ENCODE data around the gene DIO1.

The DIO1 gene

DNA sequence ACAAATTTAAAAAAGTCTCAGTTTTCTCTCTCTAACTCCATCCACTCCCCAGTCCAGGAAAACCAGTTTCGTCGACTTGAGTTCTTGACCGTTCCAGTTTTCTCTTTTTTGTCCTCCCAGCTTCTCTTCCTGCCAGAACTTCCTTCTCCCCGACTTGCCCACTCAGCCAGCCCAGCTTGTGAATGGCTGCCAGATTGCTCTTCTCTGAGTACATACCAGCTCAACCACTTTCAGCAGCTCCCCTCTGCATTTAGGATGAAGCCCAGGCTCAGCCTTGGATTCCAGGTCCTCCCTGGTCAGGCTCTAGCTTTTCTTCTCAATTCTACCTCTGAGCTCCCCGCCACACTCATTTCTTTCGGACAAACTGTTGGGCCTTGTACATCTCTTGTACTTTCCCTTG, 1.4 kb downstream of the DIO1 start:
- DNase-seq: no peak

GRCh38 chr1:53896635-53897229, 2.7 kb downstream of the DIO1 start:
- no peak for DNase-seq

DNA sequence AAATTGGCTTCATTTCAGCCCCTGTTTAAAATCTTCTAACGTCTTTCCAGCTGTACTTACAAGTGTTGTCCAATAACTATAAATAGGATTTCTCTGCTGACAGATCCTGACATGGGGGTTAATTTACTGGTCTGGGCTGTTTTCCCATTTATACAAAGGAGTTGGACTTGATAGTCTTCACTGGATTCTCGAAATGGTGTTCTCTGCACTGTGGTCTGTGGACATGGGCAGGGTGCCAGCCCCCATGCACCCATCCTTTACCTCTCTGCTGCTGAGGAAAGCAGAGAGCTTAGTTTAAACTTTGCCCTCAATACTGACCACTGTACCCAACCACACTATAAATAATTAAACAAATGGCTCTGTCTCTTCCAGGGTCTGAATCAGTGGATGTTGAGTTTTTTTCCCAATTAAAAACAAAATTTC, 5.2 kb downstream of the DIO1 start:
- peak; percentile 85 for DNase-seq

DNA sequence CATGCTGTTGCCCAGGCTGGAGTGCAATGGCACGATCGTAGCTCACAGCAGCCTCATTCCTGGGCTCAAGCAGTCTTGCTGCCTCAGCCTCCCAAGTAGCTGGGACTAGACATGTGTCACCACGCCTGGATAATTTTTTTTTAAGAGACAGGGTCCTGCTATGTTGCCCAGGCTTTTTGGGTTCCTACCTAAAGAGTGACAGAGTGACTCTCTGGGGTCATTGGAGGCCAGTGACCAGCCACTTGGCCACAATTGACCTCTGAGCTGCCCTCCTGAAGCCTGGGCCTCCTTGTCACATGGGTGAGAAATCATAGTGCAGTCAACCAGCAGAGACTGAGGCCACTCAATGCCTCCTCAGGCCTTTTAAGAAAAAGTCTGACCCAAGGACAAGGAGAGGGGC, 5.7 kb downstream of the DIO1 start:
- DNase-seq: no peak

DNA sequence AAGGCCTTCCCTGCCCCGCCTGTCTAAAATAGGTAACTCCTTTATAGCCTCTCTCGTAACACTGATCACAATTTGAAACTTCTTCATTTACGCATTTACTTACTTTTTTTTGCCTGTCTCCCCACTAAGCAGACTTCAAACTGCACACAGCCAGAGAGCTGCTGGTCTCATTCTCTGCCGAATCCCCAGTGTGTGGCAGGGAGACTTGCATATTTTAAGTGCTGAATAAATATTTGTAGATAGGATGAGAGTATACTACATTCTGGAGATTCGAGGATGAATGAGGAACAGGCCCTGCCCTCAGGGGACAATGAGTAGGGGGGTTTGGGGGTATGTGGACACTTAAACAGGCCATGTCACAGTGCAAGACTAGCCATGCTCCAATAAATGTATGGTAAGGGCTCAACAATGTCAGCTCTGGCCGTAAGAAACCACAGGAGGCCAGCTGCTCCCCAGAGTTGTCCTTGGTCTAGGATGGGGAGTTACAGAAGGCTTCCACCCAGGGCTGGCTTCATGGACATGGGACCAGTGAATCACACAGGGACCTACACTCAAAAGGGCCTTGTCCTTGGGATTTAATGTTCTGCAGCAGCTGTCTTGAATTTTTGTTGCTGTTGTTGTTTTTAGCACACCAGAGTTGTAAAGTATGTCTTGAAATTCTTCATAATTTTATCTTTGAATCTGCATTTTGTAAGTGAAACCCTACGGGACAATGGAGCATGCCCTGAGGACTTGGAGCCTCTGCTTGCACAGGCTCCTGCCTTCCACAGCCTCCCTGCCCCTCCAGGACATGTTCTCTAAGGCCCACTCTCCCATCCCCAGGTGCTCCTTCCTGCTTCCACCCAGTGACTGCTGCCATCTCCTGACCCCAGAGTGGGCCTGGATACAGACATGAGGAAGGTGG, 8.5 kb downstream of the DIO1 start:
- DNase-seq: peak; percentile 15

- DNase-seq: no peak
Measured at GRCh38 chr1:53905509-53905908, 11.5 kb downstream of the DIO1 start.

DNA sequence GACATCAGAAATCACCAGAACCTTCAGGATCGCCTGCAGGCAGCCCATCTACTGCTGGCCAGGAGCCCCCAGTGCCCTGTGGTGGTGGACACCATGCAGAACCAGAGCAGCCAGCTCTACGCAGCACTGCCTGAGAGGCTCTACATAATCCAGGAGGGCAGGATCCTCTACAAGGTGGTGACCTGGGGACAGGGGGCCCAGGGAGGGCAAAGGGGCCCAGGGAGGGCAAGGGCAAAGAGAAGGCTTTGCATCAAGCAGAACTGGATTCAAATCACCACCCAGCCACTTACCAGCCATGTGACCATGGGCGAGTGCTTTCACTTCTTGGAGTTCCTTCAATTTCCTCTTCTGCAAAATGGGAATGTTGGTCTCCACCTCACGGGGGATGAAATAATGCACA, 12.1 kb downstream of the DIO1 start:
- no peak for DNase-seq

GRCh38 chr1:53909946-53910345, 16.0 kb downstream of the DIO1 start:
- DNase-seq: no peak

DNA sequence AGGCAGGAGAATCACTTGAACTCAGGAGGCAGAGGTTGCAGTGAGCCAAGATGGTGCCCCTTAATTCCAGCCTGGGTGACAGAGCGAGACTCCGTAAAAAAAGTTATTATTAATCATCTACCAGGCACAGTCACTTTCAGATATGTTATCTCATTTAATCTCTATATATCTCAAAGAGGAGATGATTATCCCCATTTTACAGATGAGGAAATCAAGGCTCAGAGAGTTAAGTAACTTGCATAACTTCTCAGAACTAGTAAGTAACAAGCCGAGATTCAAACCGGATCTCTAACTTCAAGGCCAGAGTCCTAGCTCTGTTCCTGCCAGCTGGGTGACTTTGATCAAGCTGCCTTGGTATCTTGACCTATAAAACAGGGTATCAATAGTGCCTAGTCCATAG, 17.5 kb downstream of the DIO1 start:
- DNase-seq: no peak

DNA sequence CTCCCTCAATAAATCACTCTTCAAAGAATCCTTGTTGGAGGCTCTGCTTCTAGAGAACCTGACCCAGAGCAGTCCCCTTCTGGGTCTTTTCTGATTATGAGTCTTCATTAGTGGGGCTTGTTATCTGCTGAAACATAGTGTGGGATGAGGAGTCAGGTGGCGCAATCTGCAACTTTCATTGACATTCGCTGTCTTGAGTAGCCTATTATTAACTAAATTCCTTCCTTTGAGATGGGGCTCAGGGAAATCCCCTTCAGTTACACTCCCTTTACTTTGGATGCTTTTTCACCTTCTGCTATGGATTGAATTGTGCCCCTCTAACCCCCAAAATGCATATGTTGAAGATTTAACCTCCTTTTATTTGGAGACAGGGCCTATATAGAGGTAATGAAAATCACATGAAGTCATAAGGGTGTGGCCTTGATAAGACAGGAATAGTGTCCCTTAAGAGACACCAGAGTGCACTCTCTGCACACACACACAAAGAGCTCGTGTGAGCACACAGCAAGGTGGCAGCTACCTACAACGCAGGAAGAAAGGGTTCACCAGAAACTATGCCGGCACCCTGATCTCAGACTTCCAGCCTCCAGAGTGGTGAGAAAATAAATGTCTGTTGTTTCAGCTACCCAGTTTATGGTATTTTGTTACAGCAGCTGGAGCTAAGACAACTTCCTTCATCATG, 19.5 kb downstream of the DIO1 start:
- no peak for DNase-seq

DNA sequence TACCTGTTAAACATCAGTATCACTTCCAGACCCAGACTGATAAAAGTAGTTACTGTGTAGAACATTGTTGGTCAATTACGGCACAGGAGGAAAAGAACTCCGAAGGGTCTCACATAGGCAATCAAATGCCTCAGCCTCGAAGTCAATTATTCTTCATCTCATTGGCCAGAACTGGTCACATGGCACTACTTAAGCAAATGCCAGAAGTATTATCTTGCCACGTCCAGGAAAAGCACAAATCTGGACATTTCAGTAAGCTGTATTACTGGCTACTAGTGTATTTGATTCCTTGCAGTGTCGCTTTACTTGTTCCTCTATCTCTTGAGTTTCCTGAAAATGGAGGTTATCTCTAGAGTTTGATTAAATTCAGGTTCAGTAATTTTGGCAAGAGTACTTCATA, 24.4 kb downstream of the DIO1 start:
- DNase-seq: no peak

GRCh38 chr1:53919675-53920066, 25.7 kb downstream of the DIO1 start:
- no peak for DNase-seq

GRCh38 chr1:53927376-53927881, 33.4 kb downstream of the DIO1 start:
- no peak for DNase-seq

- DNase-seq: no peak
Measured at GRCh38 chr1:53929246-53929960, 35.4 kb downstream of the DIO1 start.

GRCh38 chr1:53930932-53931331, 36.9 kb downstream of the DIO1 start:
- DNase-seq: no peak

DNA sequence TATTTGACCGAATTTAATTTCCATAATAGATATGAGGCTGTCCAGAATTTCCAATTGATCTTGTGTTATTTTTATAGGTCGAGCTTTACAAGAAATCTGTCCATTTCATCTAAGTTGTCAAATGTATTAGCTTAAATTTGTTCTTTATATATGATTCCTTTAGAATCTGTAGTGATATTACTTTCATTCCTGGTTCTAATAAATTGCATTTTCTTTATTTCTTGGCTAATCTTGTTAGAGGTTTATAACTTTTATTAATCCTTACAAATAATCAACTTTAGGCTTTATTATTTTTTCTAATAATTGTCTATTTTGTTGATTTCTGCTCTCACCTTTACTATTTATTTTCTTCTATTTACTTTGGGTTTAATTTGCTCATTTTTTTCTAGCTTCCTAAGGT, 37.5 kb downstream of the DIO1 start:
- DNase-seq: no peak

- no peak for DNase-seq
Measured at GRCh38 chr1:53934170-53934765, 40.3 kb downstream of the DIO1 start.

- DNase-seq: no peak
Measured at GRCh38 chr1:53936430-53936829, 42.4 kb downstream of the DIO1 start.

DNA sequence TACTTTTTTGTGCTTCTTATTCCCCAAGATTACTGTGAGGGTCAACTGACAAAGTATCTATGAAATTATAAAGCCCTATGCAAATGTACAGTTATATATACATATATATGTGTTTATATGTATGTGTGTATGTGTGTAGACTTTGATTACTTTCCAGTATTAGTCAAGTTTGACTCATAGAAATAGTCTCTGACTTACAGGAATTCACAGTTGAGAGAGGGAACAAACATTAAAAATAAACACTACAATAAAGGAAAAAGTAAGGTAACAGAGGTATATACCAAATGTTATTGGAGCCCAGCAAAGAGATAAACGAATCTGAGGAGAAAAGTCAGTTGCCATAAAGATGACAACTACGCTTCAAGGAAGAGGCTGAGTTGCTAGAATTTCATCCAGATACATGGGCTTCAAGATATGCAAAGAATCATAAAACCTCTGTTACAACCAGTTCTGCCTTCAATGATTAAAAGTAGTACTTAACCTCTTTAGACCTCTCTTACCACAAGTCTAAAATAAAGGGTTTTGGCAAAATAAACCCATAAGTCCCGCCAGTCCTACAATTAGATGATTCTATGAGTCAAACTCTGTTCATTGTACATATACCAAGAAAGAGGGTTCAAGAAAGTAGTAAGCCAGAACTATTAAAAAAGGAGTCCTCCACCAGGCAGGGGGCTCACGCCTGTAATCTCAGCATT, 44.3 kb downstream of the DIO1 start:
- no peak for DNase-seq

DNA sequence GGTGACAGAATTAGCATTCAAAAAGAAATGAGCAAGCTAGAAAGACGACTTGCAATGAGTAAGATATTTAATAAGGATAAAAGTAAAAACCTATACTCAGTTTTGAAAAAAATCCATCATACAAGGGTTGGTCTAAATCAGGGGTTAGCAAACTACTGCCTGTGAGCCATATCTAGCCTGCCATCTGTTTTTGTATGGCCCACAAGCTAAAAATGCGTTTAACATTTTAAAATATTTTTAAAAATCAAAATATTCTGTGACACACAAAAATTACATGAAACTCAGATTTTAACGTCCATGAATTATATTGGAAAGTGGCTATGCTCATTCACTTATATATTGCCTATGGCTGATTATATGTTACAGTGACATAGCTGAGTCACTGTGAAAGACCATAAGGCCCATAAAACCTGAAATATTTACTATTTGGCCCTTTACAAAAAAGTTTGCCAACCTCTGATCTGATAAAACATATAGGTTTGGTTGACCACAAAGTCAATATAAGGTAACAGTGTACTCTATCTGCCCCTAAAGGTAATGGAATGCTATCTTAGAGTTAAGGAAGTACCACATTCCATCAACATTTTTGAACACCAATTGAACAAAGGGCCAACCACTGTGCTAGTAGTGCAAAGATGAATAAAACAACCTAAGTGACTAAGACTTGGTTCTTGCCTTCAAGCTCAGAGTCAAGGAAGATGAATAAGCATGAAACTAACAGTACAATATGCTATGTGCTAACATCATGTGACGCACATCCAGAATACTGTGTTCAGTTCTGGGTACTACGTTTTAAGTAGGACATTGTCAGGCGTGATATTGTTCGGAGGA, 48.4 kb downstream of the DIO1 start:
- DNase-seq: no peak

DNA sequence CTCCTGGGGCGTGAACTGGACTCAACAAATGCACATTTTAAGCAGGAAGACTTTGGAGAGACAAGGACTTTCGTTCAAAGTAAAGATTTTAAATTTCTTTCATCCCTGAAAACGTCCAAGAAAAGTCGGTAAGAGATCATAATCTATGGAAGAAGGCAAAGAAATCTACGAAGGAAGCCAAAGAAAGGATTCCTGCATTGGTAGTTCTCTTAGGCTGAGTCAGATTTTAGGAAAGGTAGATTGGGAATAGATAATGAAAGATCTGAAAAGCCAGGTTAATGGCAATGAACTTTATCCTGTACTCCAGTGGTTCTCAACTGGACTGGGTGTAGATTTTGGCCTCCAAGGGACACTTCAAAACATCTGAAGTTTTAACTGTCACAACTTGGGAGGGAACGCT, 49.1 kb downstream of the DIO1 start:
- DNase-seq: no peak
